Measurements from ENCODE around the gene SNX2.

SNX2 gene

DNA sequence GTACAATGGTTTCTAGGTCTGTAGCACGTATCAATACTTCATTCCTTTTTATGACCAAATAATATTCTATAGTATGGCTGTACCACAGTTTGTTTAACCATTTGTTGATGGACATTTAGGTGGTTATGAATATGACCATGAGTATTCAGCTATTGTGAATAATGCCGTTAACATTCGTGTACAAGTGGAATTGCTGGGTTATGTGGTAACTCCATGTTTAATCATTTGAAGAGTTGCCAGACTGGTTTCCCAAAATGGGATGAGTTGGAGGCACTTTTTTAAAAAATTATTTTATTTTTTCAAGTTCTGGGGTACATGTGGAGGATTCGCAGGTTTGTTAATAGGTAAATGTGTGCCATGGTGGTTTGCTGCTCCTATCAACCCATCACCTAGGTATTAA is 4.6 kb downstream of the SNX2 start:
- no peak overlapping the region for H3K4me3 ChIP-seq (ENCODE audit: low read depth, low read length)
- TF ChIP-seq, protein P1, sequence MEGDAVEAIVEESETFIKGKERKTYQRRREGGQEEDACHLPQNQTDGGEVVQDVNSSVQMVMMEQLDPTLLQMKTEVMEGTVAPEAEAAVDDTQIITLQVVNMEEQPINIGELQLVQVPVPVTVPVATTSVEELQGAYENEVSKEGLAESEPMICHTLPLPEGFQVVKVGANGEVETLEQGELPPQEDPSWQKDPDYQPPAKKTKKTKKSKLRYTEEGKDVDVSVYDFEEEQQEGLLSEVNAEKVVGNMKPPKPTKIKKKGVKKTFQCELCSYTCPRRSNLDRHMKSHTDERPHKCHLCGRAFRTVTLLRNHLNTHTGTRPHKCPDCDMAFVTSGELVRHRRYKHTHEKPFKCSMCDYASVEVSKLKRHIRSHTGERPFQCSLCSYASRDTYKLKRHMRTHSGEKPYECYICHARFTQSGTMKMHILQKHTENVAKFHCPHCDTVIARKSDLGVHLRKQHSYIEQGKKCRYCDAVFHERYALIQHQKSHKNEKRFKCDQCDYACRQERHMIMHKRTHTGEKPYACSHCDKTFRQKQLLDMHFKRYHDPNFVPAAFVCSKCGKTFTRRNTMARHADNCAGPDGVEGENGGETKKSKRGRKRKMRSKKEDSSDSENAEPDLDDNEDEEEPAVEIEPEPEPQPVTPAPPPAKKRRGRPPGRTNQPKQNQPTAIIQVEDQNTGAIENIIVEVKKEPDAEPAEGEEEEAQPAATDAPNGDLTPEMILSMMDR (IDR thresholded peaks at IDR 0.05; ENCODE audit: insufficient read depth, low read depth, low read length, missing control alignments) = no peak
- DNase-seq (ENCODE audit: low read depth) = no peak

DNA sequence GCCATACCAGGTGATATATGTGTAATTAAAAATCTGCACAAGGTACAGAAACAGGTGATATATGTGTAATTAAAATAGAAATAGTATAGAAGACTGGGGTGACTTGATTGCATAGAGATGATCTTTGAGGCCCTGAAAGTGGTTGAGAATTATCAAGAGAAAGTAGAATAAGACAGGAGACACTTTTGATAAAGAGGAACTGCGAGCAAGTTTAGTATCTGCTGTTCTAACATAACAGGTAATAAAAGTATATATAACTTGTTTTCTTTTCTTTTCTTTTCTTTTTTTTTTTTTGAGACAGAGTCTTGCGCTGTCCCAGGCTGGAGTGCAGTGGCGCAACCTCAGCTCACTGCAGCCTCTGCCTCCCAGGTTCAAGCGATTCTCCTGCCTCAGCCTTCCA is 5.4 kb downstream of the SNX2 start:
- no peak overlapping the region for H3K4me3 ChIP-seq (ENCODE audit: low read depth, low read length)
- TF ChIP-seq, protein P1 (IDR thresholded peaks at IDR 0.05; ENCODE audit: insufficient read depth, low read depth, low read length, missing control alignments) = no peak
- DNase-seq (ENCODE audit: low read depth) = no peak

GRCh38 chr5:122781465-122781864 is 6.6 kb downstream of the SNX2 start:
- H3K4me3 ChIP-seq (ENCODE audit: low read depth, low read length) = no peak overlapping the region
- DNase-seq (ENCODE audit: low read depth) = no peak
- TF ChIP-seq, protein P1 (IDR thresholded peaks at IDR 0.05; ENCODE audit: insufficient read depth, low read depth, low read length, missing control alignments) = no peak

DNA sequence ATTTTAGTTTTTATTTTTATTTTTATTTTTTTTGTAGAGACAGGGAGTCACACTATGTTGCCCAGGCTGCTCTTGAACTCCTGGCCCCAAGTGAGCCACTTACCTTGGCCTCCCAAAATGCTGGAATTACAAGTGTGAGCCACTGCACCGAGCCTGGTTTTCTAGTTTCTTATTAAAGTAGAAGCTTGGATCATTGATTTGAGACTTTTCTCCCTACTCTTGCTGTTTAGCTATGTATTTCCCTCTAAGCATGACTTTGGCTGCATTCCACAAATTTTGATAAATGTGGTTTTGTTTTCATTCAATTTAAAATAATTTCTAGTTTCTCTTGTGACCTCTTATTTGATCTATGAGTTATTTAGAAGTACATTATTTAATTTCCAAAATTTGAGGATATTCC is 10.4 kb downstream of the SNX2 start:
- H3K4me3 ChIP-seq (ENCODE audit: low read depth, low read length) = no peak overlapping the region
- TF ChIP-seq, protein P1 (IDR thresholded peaks at IDR 0.05; ENCODE audit: insufficient read depth, low read depth, low read length, missing control alignments) = no peak
- no peak for DNase-seq (ENCODE audit: low read depth)

DNA sequence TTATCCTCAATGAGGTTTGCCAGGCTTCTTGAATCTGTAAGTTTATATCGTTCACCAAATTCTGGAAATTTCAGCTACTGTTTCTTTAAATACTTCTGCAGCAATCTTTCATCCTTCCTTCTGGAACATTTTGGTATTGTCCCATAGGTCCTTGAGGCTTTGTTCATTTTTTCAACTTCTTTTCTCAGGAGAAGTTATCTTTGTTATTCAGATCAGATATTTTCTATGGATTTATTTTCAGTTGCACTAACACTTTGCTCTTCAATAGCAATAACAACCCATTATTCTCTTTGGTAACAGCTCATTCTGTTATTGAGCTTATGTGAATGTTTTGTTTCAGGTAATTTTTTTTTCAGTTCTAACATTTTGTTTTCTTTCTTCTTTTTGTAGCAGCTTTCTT is 13.5 kb downstream of the SNX2 start:
- TF ChIP-seq, protein P1 (IDR thresholded peaks at IDR 0.05; ENCODE audit: insufficient read depth, low read depth, low read length, missing control alignments) = no peak
- DNase-seq (ENCODE audit: low read depth) = no peak
- no peak overlapping the region for H3K4me3 ChIP-seq (ENCODE audit: low read depth, low read length)

GRCh38 chr5:122788996-122789395 is 14.1 kb downstream of the SNX2 start:
- TF ChIP-seq, protein P1 (IDR thresholded peaks at IDR 0.05; ENCODE audit: insufficient read depth, low read depth, low read length, missing control alignments) = no peak
- DNase-seq (ENCODE audit: low read depth) = peak; percentile 68

GRCh38 chr5:122789461-122790171 is 14.7 kb downstream of the SNX2 start:
- no peak overlapping the region for H3K4me3 ChIP-seq (ENCODE audit: low read depth, low read length)
- no peak for DNase-seq (ENCODE audit: low read depth)
- TF ChIP-seq, protein P1 (IDR thresholded peaks at IDR 0.05; ENCODE audit: insufficient read depth, low read depth, low read length, missing control alignments) = no peak

More at GRCh38 chr5:122788996-122789395, 14.1 kb downstream of the SNX2 start:
- no peak overlapping the region for H3K4me3 ChIP-seq (ENCODE audit: low read depth, low read length)

All from GM12865 (cell line).